Measurements from ENCODE around the gene SMARCC2. TPM values are rescaled to one million over a fixed set of nuclear protein-coding genes. Genes with fewer than 3 reads are reported as not detected.

SMARCC2 gene
- total RNA-seq, 3 donors from 2014 or later (not counting 1 experiment from before 2014, with no cell fraction given), result 205 to 232 (median 210) TPM

- Histone ChIP-seq H3K27me3 (ENCODE audit: control insufficient read depth, insufficient read depth, low read length) (no peaks in the 10 kb centered on the region), H3K4me3 (ENCODE audit: low read length) (no peak overlapping the region), H3K27ac (ENCODE audit: low read length) (no peak overlapping the region), H3K4me1 (ENCODE audit: control insufficient read depth, insufficient read depth, low read length) (peaks cover 29% of the 10 kb centered on the region), H3K9me3 (ENCODE audit: control insufficient read depth, insufficient read depth, low read length) (no peaks in the 10 kb centered on the region), H3K36me3 (ENCODE audit: control insufficient read depth, insufficient read depth, low read length) (peaks cover 25% of the 10 kb centered on the region)
- H3K9me3 Mint-ChIP-seq, result no peaks in the 10 kb centered on the region
- no peaks in the 10 kb centered on the region for H3K27me3 Mint-ChIP-seq (ENCODE audit: low read depth in 2 of 2)
- TF ChIP-seq CTCF (IDR thresholded peaks at IDR 0.05), result no peak
- WGBS (ENCODE audit: insufficient coverage), result 66% methylated on average over 4 of the region's 4 CpGs
- H3K27ac Mint-ChIP-seq, result peak overlapping the region; percentile 70 to 88
- DNase-seq, result no peak
- H3K4me1 Mint-ChIP-seq, result peaks cover 36 to 44% of the 10 kb centered on the region in 2 donors
- H3K4me3 Mint-ChIP-seq, result no peak overlapping the region
- intact Hi-C loops (cut with micrococcal nuclease), result no loop called here
- H3K36me3 Mint-ChIP-seq, result no peaks in the 10 kb centered on the region
- ATAC-seq, result no peak
Observed at GRCh38 chr12:56124133-56124532, 65.2 kb downstream of the SMARCC2 start.

- H3K4me3 Mint-ChIP-seq, result no peak overlapping the region
- intact Hi-C loops (cut with micrococcal nuclease), result no loop called here
- H3K9me3 Mint-ChIP-seq, result no peaks in the 10 kb centered on the region
- Histone ChIP-seq H3K4me1 (ENCODE audit: control insufficient read depth, insufficient read depth, low read length) (peaks cover 39% of the 10 kb centered on the region), H3K9me3 (ENCODE audit: control insufficient read depth, insufficient read depth, low read length) (no peaks in the 10 kb centered on the region), H3K36me3 (ENCODE audit: control insufficient read depth, insufficient read depth, low read length) (peaks cover 25% of the 10 kb centered on the region), H3K27me3 (ENCODE audit: control insufficient read depth, insufficient read depth, low read length) (no peaks in the 10 kb centered on the region), H3K27ac (ENCODE audit: low read length) (no peak overlapping the region), H3K4me3 (ENCODE audit: low read length) (no peak overlapping the region)
- H3K4me1 Mint-ChIP-seq, result peaks cover 39 to 50% of the 10 kb centered on the region in 2 donors
- no peaks in the 10 kb centered on the region for H3K27me3 Mint-ChIP-seq (ENCODE audit: low read depth in 2 of 2)
- no peaks in the 10 kb centered on the region for H3K36me3 Mint-ChIP-seq
- 94% methylated on average over 2 of the region's 2 CpGs for WGBS (ENCODE audit: insufficient coverage)
- ATAC-seq (no peak), DNase-seq (no peak)
- no peak for TF ChIP-seq CTCF (IDR thresholded peaks at IDR 0.05)
- peak overlapping the region; percentile 26 to 99 for H3K27ac Mint-ChIP-seq
Observed at GRCh38 chr12:56122637-56123036, 66.6 kb downstream of the SMARCC2 start.

- Histone ChIP-seq H3K36me3 (ENCODE audit: control insufficient read depth, insufficient read depth, low read length) (peaks cover 25% of the 10 kb centered on the region), H3K9me3 (ENCODE audit: control insufficient read depth, insufficient read depth, low read length) (no peaks in the 10 kb centered on the region), H3K27me3 (ENCODE audit: control insufficient read depth, insufficient read depth, low read length) (no peaks in the 10 kb centered on the region), H3K4me3 (ENCODE audit: low read length) (no peak overlapping the region), H3K27ac (ENCODE audit: low read length) (no peak overlapping the region), H3K4me1 (ENCODE audit: control insufficient read depth, insufficient read depth, low read length) (peaks cover 33% of the 10 kb centered on the region)
- intact Hi-C loops (cut with micrococcal nuclease), result no loop called here
- Mint-ChIP-seq H3K4me3 (no peak overlapping the region), H3K27ac (peak overlapping the region in 1 of 2 donors; percentile 99), H3K4me1 (peaks cover 39 to 48% of the 10 kb centered on the region in 2 donors), H3K9me3 (no peaks in the 10 kb centered on the region), H3K27me3 (ENCODE audit: low read depth in 2 of 2) (no peaks in the 10 kb centered on the region), H3K36me3 (no peaks in the 10 kb centered on the region)
- 96% methylated on average over 11 of the region's 11 CpGs for WGBS (ENCODE audit: insufficient coverage)
- no peak for ATAC-seq
- DNase-seq, result no peak
- no peak for TF ChIP-seq CTCF (IDR thresholded peaks at IDR 0.05)
Observed at GRCh38 chr12:56121204-56121870, 67.9 kb downstream of the SMARCC2 start.
